SK-N-SH treated with all-trans-retinoic acid at 6 μM for 48 hours (cell line): ENCODE results near the gene HDGFL2.

Experiments
- ATAC-seq: fragments of 200-7000 bp; cut with Tn5 transposase; 3 replicates; pipeline ENCODE4 v1.9.1; 2020; ENCODE audit warnings: mild to moderate bottlenecking, moderate library complexity
- ARNTL ChIP-seq: fragments of 450-650 bp; formaldehyde crosslinking; IDR thresholded peaks from 2 replicates; pipeline ENCODE4 v1.5.0; 2020; ENCODE audit warnings: low read depth, mild to moderate bottlenecking, moderate library complexity, borderline replicate concordance
- BACH2 ChIP-seq: fragments of 250-450 bp; sonication (Bioruptor Pico); IDR thresholded peaks from 2 replicates; pipeline ENCODE4 v1.9.0; 2021; ENCODE audit warnings: mild to moderate bottlenecking, borderline replicate concordance
- ESRRG ChIP-seq: fragments of 250-450 bp; sonication (Bioruptor Pico); IDR thresholded peaks from 2 replicates; pipeline ENCODE4 v1.6.1; 2021; ENCODE audit warnings: mild to moderate bottlenecking
- GLIS3 ChIP-seq: fragments of 250-450 bp; sonication (Bioruptor Pico); IDR thresholded peaks from 2 replicates; pipeline ENCODE4 v1.5.0; 2020; ENCODE audit warnings: mild to moderate bottlenecking, moderate library complexity
- ISL1 ChIP-seq: fragments of 250-450 bp; sonication (Bioruptor Pico); IDR thresholded peaks from 2 replicates; pipeline ENCODE4 v2.1.2; 2022; ENCODE audit warnings: mild to moderate bottlenecking, moderate library complexity
- OSR1 ChIP-seq: fragments of 250-450 bp; sonication (Bioruptor Pico); IDR thresholded peaks from 2 replicates; pipeline ENCODE4 v1.8.0; 2022; ENCODE audit warnings: moderate library complexity, mild to moderate bottlenecking, inconsistent platforms
- PPARA ChIP-seq: fragments of 250-450 bp; sonication (Bioruptor Pico); IDR thresholded peaks from 2 replicates; pipeline ENCODE4 v1.5.0; 2020; ENCODE audit warnings: mild to moderate bottlenecking, borderline replicate concordance
- SNAI2 ChIP-seq: fragments of 250-450 bp; sonication (Bioruptor Pico); IDR thresholded peaks from 2 replicates; pipeline ENCODE4 v1.5.0; 2020; ENCODE audit warnings: mild to moderate bottlenecking, moderate library complexity
- TOX ChIP-seq: fragments of 250-450 bp; sonication (Bioruptor Pico); IDR thresholded peaks from 2 replicates; pipeline ENCODE4 v1.8.0; 2021; ENCODE audit warnings: mild to moderate bottlenecking, moderate library complexity, borderline replicate concordance
- ZC3H10 ChIP-seq: fragments of 250-450 bp; sonication (Bioruptor Pico); IDR thresholded peaks from 2 replicates; pipeline ENCODE4 v1.5.1; 2021; ENCODE audit warnings: mild to moderate bottlenecking, moderate library complexity
- ZFP3 ChIP-seq: fragments of 250-450 bp; sonication (Bioruptor Pico); IDR thresholded peaks from 2 replicates; pipeline ENCODE4 v1.5.0; 2020; ENCODE audit warnings: mild to moderate bottlenecking, moderate library complexity
- ZFP30 ChIP-seq: fragments of 450-650 bp; formaldehyde crosslinking; IDR thresholded peaks from 2 replicates; pipeline ENCODE4 v1.5.0; 2022; ENCODE audit warnings: mild to moderate bottlenecking, moderate library complexity
- ZNF565 ChIP-seq: fragments of 450-650 bp; formaldehyde crosslinking; conservative IDR thresholded peaks from 2 replicates; pipeline ENCODE4 v1.5.0; 2020; ENCODE audit warnings: low read depth, mild to moderate bottlenecking, moderate library complexity
- TF ChIP-seq, protein P1 (sequence below): fragments of 250-450 bp; sonication (Bioruptor Pico); IDR thresholded peaks from 2 replicates; pipeline ENCODE4 v1.8.0; 2021; ENCODE audit warnings: low read depth, mild to moderate bottlenecking, moderate library complexity, borderline replicate concordance
- TF ChIP-seq, protein P2 (sequence below): fragments of 250-450 bp; sonication (Bioruptor Pico); IDR thresholded peaks from 2 replicates; pipeline ENCODE4 v1.5.1; 2021; ENCODE audit warnings: mild to moderate bottlenecking, moderate library complexity
- TF ChIP-seq, protein P3 (sequence below): fragments of 250-450 bp; sonication (Bioruptor Pico); IDR thresholded peaks from 2 replicates; pipeline ENCODE4 v1.5.0; 2020; ENCODE audit warnings: mild to moderate bottlenecking, moderate library complexity
- TF ChIP-seq, protein P4 (sequence below): fragments of 250-450 bp; sonication (Bioruptor Pico); IDR thresholded peaks from 2 replicates; pipeline ENCODE4 v1.5.1; 2020; ENCODE audit warnings: low read depth, mild to moderate bottlenecking, moderate library complexity

HDGFL2 gene

DNA sequence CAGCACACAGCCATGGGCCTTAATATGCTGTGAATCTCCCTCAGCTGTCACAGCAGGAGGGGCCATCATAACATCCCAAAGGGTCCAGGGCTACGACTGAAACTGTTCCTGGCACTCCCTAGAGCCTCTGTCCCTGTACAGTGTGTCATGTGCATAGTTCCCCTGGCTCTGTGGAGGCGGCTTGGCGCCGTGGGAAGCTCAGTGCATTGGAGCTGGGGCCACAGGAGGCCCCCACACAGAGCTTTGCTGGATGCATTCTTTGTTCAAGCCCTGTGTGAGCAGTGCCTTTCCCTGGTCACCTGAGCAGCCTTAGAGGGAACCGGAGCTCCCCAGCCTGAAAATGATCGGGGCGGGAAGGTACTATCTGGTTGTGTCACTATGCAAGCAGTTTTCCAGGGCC is 35.9 kb upstream of the HDGFL2 start:
- no peak for ATAC-seq
- TF ChIP-seq ISL1 (CRISPR knock-in tag) (no peak), ZC3H10 (CRISPR knock-in tag) (no peak), GLIS3 (CRISPR knock-in tag) (no peak), TOX (CRISPR knock-in tag) (no peak), OSR1 (CRISPR knock-in tag) (no peak), ESRRG (CRISPR knock-in tag) (no peak), ARNTL (CRISPR knock-in tag) (no peak), BACH2 (no peak), ZFP30 (CRISPR knock-in tag) (no peak)
- TF ChIP-seq, protein P1, sequence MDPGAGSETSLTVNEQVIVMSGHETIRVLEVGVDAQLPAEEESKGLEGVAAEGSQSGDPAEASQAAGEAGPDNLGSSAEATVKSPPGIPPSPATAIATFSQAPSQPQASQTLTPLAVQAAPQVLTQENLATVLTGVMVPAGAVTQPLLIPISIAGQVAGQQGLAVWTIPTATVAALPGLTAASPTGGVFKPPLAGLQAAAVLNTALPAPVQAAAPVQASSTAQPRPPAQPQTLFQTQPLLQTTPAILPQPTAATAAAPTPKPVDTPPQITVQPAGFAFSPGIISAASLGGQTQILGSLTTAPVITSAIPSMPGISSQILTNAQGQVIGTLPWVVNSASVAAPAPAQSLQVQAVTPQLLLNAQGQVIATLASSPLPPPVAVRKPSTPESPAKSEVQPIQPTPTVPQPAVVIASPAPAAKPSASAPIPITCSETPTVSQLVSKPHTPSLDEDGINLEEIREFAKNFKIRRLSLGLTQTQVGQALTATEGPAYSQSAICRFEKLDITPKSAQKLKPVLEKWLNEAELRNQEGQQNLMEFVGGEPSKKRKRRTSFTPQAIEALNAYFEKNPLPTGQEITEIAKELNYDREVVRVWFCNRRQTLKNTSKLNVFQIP (CRISPR knock-in tag), result no peak
- TF ChIP-seq, protein P2, sequence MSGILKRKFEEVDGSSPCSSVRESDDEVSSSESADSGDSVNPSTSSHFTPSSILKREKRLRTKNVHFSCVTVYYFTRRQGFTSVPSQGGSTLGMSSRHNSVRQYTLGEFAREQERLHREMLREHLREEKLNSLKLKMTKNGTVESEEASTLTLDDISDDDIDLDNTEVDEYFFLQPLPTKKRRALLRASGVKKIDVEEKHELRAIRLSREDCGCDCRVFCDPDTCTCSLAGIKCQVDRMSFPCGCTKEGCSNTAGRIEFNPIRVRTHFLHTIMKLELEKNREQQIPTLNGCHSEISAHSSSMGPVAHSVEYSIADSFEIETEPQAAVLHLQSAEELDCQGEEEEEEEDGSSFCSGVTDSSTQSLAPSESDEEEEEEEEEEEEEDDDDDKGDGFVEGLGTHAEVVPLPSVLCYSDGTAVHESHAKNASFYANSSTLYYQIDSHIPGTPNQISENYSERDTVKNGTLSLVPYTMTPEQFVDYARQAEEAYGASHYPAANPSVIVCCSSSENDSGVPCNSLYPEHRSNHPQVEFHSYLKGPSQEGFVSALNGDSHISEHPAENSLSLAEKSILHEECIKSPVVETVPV (CRISPR knock-in tag), result no peak
- TF ChIP-seq, protein P3, sequence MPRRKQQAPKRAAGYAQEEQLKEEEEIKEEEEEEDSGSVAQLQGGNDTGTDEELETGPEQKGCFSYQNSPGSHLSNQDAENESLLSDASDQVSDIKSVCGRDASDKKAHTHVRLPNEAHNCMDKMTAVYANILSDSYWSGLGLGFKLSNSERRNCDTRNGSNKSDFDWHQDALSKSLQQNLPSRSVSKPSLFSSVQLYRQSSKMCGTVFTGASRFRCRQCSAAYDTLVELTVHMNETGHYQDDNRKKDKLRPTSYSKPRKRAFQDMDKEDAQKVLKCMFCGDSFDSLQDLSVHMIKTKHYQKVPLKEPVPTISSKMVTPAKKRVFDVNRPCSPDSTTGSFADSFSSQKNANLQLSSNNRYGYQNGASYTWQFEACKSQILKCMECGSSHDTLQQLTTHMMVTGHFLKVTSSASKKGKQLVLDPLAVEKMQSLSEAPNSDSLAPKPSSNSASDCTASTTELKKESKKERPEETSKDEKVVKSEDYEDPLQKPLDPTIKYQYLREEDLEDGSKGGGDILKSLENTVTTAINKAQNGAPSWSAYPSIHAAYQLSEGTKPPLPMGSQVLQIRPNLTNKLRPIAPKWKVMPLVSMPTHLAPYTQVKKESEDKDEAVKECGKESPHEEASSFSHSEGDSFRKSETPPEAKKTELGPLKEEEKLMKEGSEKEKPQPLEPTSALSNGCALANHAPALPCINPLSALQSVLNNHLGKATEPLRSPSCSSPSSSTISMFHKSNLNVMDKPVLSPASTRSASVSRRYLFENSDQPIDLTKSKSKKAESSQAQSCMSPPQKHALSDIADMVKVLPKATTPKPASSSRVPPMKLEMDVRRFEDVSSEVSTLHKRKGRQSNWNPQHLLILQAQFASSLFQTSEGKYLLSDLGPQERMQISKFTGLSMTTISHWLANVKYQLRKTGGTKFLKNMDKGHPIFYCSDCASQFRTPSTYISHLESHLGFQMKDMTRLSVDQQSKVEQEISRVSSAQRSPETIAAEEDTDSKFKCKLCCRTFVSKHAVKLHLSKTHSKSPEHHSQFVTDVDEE (CRISPR knock-in tag), result no peak

DNA sequence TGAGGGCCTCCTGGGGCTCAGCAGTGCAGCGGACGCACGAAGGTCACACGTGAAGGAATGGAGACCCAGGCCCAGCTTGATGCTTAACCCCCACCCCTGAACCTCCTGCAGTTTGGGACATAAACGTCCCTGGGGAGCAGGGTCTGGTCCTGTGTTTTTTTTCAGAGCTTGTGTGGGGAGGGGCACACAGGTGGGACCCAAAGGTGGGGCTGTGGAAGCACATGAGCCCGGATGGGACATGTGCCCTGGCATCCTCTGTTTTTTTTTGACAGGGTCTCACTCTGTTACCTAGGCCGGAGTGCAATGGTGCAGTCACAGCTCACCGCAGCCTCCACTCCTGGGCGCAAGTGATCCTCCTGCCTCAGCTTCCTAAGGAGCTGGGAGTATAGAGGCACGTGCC is 35.0 kb upstream of the HDGFL2 start:
- ATAC-seq, result no peak
- no peak for TF ChIP-seq SNAI2 (CRISPR knock-in tag)
- TF ChIP-seq, protein P2 (CRISPR knock-in tag), result no peak
- TF ChIP-seq BACH2, result no peak
- TF ChIP-seq PPARA (CRISPR knock-in tag), result no peak
- no peak for TF ChIP-seq ARNTL (CRISPR knock-in tag)
- TF ChIP-seq, protein P3 (CRISPR knock-in tag), result no peak
- no peak for TF ChIP-seq ZC3H10 (CRISPR knock-in tag)
- no peak for TF ChIP-seq ZFP3 (CRISPR knock-in tag)
- TF ChIP-seq ESRRG (CRISPR knock-in tag), result no peak
- TF ChIP-seq GLIS3 (CRISPR knock-in tag), result no peak
- no peak for TF ChIP-seq ISL1 (CRISPR knock-in tag)
- no peak for TF ChIP-seq TOX (CRISPR knock-in tag)
- TF ChIP-seq, protein P4, sequence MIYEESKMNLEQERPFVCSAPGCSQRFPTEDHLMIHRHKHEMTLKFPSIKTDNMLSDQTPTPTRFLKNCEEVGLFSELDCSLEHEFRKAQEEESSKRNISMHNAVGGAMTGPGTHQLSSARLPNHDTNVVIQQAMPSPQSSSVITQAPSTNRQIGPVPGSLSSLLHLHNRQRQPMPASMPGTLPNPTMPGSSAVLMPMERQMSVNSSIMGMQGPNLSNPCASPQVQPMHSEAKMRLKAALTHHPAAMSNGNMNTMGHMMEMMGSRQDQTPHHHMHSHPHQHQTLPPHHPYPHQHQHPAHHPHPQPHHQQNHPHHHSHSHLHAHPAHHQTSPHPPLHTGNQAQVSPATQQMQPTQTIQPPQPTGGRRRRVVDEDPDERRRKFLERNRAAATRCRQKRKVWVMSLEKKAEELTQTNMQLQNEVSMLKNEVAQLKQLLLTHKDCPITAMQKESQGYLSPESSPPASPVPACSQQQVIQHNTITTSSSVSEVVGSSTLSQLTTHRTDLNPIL (CRISPR knock-in tag), result no peak
- no peak for TF ChIP-seq ZNF565 (CRISPR knock-in tag)
- TF ChIP-seq, protein P1 (CRISPR knock-in tag), result no peak
